ENCODE data around the gene ELANE.
"Not testable (repeated sequence)": the region's sequence is repeated elsewhere in the genome, so short reads cannot be mapped to it uniquely, and the experiment has no call there.

Gene ELANE

GRCh38 chr19:843180-843835 lies 8.8 kb upstream of the ELANE start:
- Histone ChIP-seq H3K4me1 (ENCODE audit: control insufficient read depth in 1 of 2, insufficient read depth in 2 of 2, low read length in 2 of 2) (no peaks in the 10 kb centered on the region), H3K27me3 (ENCODE audit: control insufficient read depth in 1 of 2, insufficient read depth in 2 of 2, low read length in 2 of 2) (peaks cover 12 to 33% of the 10 kb centered on the region in 2 donors), H3K4me3 (ENCODE audit: low read depth in 1 of 2, low read length in 2 of 2) (no peak overlapping the region), H3K9ac (ENCODE audit: low read depth in 1 of 2, low read length in 2 of 2) (no peak overlapping the region), H3K9me3 (ENCODE audit: control insufficient read depth in 1 of 2, low read length in 2 of 2) (no peaks in the 10 kb centered on the region), H3K36me3 (ENCODE audit: control insufficient read depth in 1 of 2, insufficient read depth in 2 of 2, low read length in 2 of 2) (no peaks in the 10 kb centered on the region), H3K27ac (ENCODE audit: low read depth, low read length) (no peak overlapping the region)

DNA sequence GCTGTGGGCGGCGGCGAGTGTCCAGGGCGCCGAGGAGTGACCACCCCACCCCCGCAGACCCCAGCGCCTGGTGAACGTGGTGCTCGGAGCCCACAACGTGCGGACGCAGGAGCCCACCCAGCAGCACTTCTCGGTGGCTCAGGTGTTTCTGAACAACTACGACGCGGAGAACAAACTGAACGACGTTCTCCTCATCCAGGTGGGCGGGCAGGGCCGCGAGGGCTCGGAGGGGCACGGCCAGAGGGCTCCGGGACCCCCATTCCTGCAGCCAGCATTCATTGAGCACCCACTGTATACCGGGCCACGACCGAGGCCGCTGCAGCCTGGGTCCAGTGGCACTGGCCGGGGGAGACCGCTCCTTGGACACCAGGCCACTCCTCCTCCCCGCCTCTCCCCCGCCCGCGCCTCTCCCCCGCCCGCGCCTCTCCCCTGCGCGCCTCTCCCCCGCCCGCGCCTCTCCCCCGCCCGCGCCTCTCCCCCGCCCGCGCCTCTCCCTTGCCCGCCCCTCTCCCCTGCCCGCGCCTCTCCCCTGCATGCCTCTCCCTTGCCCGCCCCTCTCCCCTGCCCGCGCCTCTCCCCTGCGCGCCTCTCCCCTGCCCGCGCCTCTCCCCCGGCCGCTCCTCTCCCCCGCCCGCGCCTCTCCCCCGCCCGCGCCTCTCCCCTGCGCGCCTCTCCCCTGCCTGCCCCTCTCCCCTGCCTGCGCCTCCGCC lies 8.1 kb upstream of the ELANE start:
- Histone ChIP-seq H3K4me3 (ENCODE audit: low read depth in 1 of 2, low read length in 2 of 2) (no peak overlapping the region), H3K36me3 (ENCODE audit: control insufficient read depth in 1 of 2, insufficient read depth in 2 of 2, low read length in 2 of 2) (no peaks in the 10 kb centered on the region), H3K27ac (ENCODE audit: low read depth, low read length) (no peak overlapping the region), H3K9ac (ENCODE audit: low read depth in 1 of 2, low read length in 2 of 2) (no peak overlapping the region), H3K4me1 (ENCODE audit: control insufficient read depth in 1 of 2, insufficient read depth in 2 of 2, low read length in 2 of 2) (no peaks in the 10 kb centered on the region), H3K27me3 (ENCODE audit: control insufficient read depth in 1 of 2, insufficient read depth in 2 of 2, low read length in 2 of 2) (peaks cover 16 to 33% of the 10 kb centered on the region in 2 donors), H3K9me3 (ENCODE audit: control insufficient read depth in 1 of 2, low read length in 2 of 2) (no peaks in the 10 kb centered on the region)

DNA sequence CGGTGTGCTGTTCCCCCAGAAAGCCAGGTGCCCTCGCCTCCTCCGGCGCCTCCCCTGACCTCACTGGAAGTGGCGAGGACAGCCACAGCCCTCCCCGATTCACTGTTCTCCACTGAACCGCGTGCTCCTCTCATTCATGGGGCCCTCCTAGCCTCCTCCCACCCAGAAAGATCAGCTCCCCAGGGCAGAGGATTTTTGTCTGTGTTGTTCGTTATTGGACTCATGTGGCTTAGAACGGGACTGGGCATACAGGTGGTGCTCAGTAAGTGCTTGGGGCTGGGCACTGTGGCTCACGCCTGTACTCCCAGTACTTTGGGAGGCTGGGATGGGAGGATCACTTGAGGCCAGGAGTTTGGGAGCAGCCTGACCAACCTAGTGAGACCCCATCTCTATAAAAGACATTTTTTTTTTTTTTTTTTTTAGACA lies 7.5 kb upstream of the ELANE start:
- H3K36me3 ChIP-seq (ENCODE audit: control insufficient read depth in 1 of 2, insufficient read depth in 2 of 2, low read length in 2 of 2) = no peaks in the 10 kb centered on the region
- no peak overlapping the region for H3K9ac ChIP-seq (ENCODE audit: low read depth in 1 of 2, low read length in 2 of 2)
- no peaks in the 10 kb centered on the region for H3K9me3 ChIP-seq (ENCODE audit: control insufficient read depth in 1 of 2, low read length in 2 of 2)
- H3K27ac ChIP-seq (ENCODE audit: low read depth, low read length) = no peak overlapping the region
- no peak overlapping the region for H3K4me3 ChIP-seq (ENCODE audit: low read depth in 1 of 2, low read length in 2 of 2)
- H3K4me1 ChIP-seq (ENCODE audit: control insufficient read depth in 1 of 2, insufficient read depth in 2 of 2, low read length in 2 of 2) = no peaks in the 10 kb centered on the region
- H3K27me3 ChIP-seq (ENCODE audit: control insufficient read depth in 1 of 2, insufficient read depth in 2 of 2, low read length in 2 of 2) = peaks cover 16 to 33% of the 10 kb centered on the region in 2 donors

DNA sequence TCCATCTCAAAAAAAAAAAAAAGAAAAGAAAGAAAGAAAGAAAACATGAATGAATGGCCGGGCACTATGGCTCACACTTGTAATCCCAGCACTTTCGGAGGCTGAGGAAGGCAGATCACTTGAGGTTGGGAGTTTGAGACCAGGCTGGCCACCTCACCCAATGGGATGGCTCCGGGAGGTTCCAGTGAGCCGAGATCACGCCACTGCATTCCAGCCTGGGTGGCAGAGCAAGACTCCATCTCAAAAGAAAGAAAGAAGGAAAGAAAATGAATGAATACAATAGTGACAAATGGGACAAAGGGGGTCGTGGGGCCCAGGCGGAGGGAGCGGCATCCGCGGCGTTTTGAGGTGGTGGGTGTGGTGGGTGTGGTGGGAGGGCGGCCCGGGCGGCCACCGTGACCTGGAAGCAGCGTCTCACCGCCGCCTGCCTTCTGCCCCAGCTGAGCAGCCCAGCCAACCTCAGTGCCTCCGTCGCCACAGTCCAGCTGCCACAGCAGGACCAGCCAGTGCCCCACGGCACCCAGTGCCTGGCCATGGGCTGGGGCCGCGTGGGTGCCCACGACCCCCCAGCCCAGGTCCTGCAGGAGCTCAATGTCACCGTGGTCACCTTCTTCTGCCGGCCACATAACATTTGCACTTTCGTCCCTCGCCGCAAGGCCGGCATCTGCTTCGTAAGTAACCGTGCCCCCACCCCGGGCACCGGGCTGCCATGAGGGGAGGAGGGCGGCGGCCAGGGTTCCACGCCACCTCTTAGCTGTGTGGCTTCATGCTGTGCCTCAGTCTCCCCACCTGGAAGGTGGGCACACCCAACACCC lies 6.2 kb upstream of the ELANE start:
- Histone ChIP-seq H3K36me3 (ENCODE audit: control insufficient read depth in 1 of 2, insufficient read depth in 2 of 2, low read length in 2 of 2) (no peaks in the 10 kb centered on the region), H3K27me3 (ENCODE audit: control insufficient read depth in 1 of 2, insufficient read depth in 2 of 2, low read length in 2 of 2) (peaks cover 16 to 36% of the 10 kb centered on the region in 2 donors), H3K9me3 (ENCODE audit: control insufficient read depth in 1 of 2, low read length in 2 of 2) (no peaks in the 10 kb centered on the region), H3K4me3 (ENCODE audit: low read depth in 1 of 2, low read length in 2 of 2) (no peak overlapping the region), H3K4me1 (ENCODE audit: control insufficient read depth in 1 of 2, insufficient read depth in 2 of 2, low read length in 2 of 2) (no peaks in the 10 kb centered on the region), H3K27ac (ENCODE audit: low read depth, low read length) (no peak overlapping the region), H3K9ac (ENCODE audit: low read depth in 1 of 2, low read length in 2 of 2) (no peak overlapping the region)

GRCh38 chr19:848386-848921 lies 3.6 kb upstream of the ELANE start:
- Histone ChIP-seq H3K27ac (ENCODE audit: low read depth, low read length) (no peak overlapping the region), H3K36me3 (ENCODE audit: control insufficient read depth in 1 of 2, insufficient read depth in 2 of 2, low read length in 2 of 2) (no peaks in the 10 kb centered on the region), H3K4me1 (ENCODE audit: control insufficient read depth in 1 of 2, insufficient read depth in 2 of 2, low read length in 2 of 2) (no peaks in the 10 kb centered on the region), H3K27me3 (ENCODE audit: control insufficient read depth in 1 of 2, insufficient read depth in 2 of 2, low read length in 2 of 2) (peaks cover 16 to 29% of the 10 kb centered on the region in 2 donors), H3K9me3 (ENCODE audit: control insufficient read depth in 1 of 2, low read length in 2 of 2) (no peaks in the 10 kb centered on the region), H3K4me3 (ENCODE audit: low read depth in 1 of 2, low read length in 2 of 2) (no peak overlapping the region), H3K9ac (ENCODE audit: low read depth in 1 of 2, low read length in 2 of 2) (no peak overlapping the region)

GRCh38 chr19:849195-849594 lies 2.9 kb upstream of the ELANE start:
- H3K9me3 ChIP-seq (ENCODE audit: control insufficient read depth in 1 of 2, low read length in 2 of 2); H3K27ac ChIP-seq (ENCODE audit: low read depth, low read length); H3K36me3 ChIP-seq (ENCODE audit: control insufficient read depth in 1 of 2, insufficient read depth in 2 of 2, low read length in 2 of 2); H3K9ac ChIP-seq (ENCODE audit: low read depth in 1 of 2, low read length in 2 of 2); H3K4me3 ChIP-seq (ENCODE audit: low read depth in 1 of 2, low read length in 2 of 2); H3K4me1 ChIP-seq (ENCODE audit: control insufficient read depth in 1 of 2, insufficient read depth in 2 of 2, low read length in 2 of 2): not testable (repeated sequence)
- H3K27me3 ChIP-seq (ENCODE audit: control insufficient read depth in 1 of 2, insufficient read depth in 2 of 2, low read length in 2 of 2) = peaks cover 16 to 28% of the 10 kb centered on the region in 2 donors

DNA sequence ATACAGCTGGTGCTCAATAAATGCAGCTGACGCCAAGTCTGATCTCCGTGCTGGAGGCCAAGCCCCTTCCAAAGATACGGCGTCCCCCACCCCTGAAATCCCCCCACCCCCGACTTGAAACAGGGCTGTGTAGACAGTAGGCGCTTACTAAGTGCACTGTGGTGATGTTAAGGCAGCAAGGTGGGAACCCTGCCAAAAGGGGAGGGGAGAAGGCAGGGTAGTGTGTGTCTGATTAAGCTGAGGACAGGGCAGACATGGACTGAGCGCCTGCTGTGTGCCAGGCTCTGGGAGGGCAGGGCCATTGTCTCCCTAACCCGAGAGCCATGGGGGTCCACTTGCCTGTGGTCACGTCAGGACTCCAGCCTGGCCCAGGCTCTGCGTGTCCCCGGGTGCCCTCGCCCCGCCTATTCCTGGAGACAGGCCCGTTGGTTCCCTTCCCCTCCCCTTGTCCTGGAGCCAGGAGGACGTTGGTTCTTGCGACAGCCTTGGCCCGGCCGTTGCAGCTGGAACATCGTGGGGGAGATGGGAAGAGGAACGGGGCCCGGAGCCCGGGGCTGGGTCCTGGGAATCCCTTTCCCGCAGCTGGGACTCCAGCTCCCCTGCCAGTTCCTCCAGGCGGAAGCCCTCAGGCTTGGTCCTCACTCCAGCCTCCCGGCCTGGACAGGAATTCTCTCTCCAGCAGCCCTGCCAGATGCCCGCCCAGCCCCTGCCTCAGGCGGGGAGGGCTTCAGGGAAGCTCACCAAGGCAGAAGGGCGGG lies 1.7 kb upstream of the ELANE start:
- Histone ChIP-seq H3K4me3 (ENCODE audit: low read depth in 1 of 2, low read length in 2 of 2) (no peak overlapping the region), H3K9me3 (ENCODE audit: control insufficient read depth in 1 of 2, low read length in 2 of 2) (no peaks in the 10 kb centered on the region), H3K27ac (ENCODE audit: low read depth, low read length) (peak overlapping the region; percentile 22), H3K9ac (ENCODE audit: low read depth in 1 of 2, low read length in 2 of 2) (no peak overlapping the region), H3K27me3 (ENCODE audit: control insufficient read depth in 1 of 2, insufficient read depth in 2 of 2, low read length in 2 of 2) (peaks cover 16 to 25% of the 10 kb centered on the region in 2 donors), H3K4me1 (ENCODE audit: control insufficient read depth in 1 of 2, insufficient read depth in 2 of 2, low read length in 2 of 2) (no peaks in the 10 kb centered on the region), H3K36me3 (ENCODE audit: control insufficient read depth in 1 of 2, insufficient read depth in 2 of 2, low read length in 2 of 2) (no peaks in the 10 kb centered on the region)

GRCh38 chr19:850979-851335 lies 1.1 kb upstream of the ELANE start:
- peak overlapping the region; percentile 22 for H3K27ac ChIP-seq (ENCODE audit: low read depth, low read length)
- no peaks in the 10 kb centered on the region for H3K9me3 ChIP-seq (ENCODE audit: control insufficient read depth in 1 of 2, low read length in 2 of 2)
- H3K27me3 ChIP-seq (ENCODE audit: control insufficient read depth in 1 of 2, insufficient read depth in 2 of 2, low read length in 2 of 2) = peaks cover 16 to 20% of the 10 kb centered on the region in 2 donors
- no peaks in the 10 kb centered on the region for H3K36me3 ChIP-seq (ENCODE audit: control insufficient read depth in 1 of 2, insufficient read depth in 2 of 2, low read length in 2 of 2)
- no peak overlapping the region for H3K4me3 ChIP-seq (ENCODE audit: low read depth in 1 of 2, low read length in 2 of 2)
- no peak overlapping the region for H3K9ac ChIP-seq (ENCODE audit: low read depth in 1 of 2, low read length in 2 of 2)
- no peaks in the 10 kb centered on the region for H3K4me1 ChIP-seq (ENCODE audit: control insufficient read depth in 1 of 2, insufficient read depth in 2 of 2, low read length in 2 of 2)

- Histone ChIP-seq H3K4me1 (ENCODE audit: control insufficient read depth in 1 of 2, insufficient read depth in 2 of 2, low read length in 2 of 2) (no peaks in the 10 kb centered on the region), H3K9ac (ENCODE audit: low read depth in 1 of 2, low read length in 2 of 2) (no peak overlapping the region), H3K4me3 (ENCODE audit: low read depth in 1 of 2, low read length in 2 of 2) (no peak overlapping the region), H3K27me3 (ENCODE audit: control insufficient read depth in 1 of 2, insufficient read depth in 2 of 2, low read length in 2 of 2) (peaks cover 4 to 6% of the 10 kb centered on the region in 2 donors), H3K36me3 (ENCODE audit: control insufficient read depth in 1 of 2, insufficient read depth in 2 of 2, low read length in 2 of 2) (no peaks in the 10 kb centered on the region), H3K9me3 (ENCODE audit: control insufficient read depth in 1 of 2, low read length in 2 of 2) (no peaks in the 10 kb centered on the region), H3K27ac (ENCODE audit: low read depth, low read length) (no peak overlapping the region)
Observed at GRCh38 chr19:853014-853585, 997 bp downstream of the ELANE start.

Measured in duodenal mucosa (tissue), 2 donors.